ENCODE results near the gene RELL2. TPM values are rescaled to one million over a fixed set of nuclear protein-coding genes. Genes with fewer than 3 reads are reported as not detected.

Gene RELL2
- total RNA-seq, 1 donor from 2014 or later = 19.3 TPM

DNA sequence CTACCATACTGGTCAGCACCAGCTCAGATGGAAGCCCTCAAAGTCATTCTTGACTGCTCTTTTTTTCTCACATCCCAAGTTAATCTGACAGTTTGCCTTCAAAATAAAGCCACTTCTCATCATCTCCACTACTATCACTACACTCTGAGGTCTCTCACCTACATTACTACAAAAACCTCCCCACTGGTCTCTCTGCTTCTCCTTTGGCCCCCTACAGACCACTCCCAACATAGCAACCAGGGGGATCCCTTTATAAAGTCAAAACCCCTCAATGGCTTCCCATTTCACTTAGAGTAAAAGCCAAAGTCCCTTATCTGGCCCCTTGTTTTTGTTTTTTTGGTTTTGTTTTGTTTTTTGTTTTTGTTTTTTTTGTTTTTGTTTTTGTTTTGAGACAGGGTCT, 40.6 kb downstream of the RELL2 start:
- peaks cover 1% of the 10 kb centered on the region for H3K36me3 Mint-ChIP-seq (ENCODE audit: low read depth)
- H3K4me3 Mint-ChIP-seq = no peak overlapping the region
- peaks cover 1% of the 10 kb centered on the region for H3K27me3 Mint-ChIP-seq (ENCODE audit: insufficient read depth)
- no peak for DNase-seq (ENCODE audit: low spot score)
- no peaks in the 10 kb centered on the region for H3K9me3 Mint-ChIP-seq
- intact Hi-C loops (cut with micrococcal nuclease) = no loop called here
- peaks cover 12% of the 10 kb centered on the region for H3K4me1 Mint-ChIP-seq (ENCODE audit: low read depth)
- no peak overlapping the region for H3K27ac Mint-ChIP-seq

DNA sequence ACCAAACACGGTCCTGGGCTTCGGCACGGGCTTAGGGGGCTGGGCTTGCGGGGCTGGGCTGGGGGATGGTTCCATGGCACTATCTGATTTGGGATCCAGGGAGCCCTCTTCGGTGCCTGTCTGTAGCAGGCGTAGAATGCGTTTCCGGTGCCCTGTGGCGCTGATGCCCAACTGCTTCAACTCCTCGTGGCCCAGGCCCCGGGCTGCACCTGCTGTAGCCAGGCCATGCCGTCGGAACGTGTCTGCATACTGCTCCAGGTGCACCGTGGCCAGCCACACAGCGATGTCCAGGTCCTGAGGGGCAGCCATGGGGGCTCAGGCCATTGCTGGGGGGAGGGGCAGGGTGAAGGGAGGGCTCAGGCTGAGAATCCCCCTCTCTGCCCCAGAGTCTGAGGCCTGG, 43.4 kb downstream of the RELL2 start:
- H3K9me3 Mint-ChIP-seq = no peaks in the 10 kb centered on the region
- DNase-seq (ENCODE audit: low spot score) = no peak
- intact Hi-C loops (cut with micrococcal nuclease) = no loop called here
- peaks cover 23% of the 10 kb centered on the region for H3K4me1 Mint-ChIP-seq (ENCODE audit: low read depth)
- H3K4me3 Mint-ChIP-seq = no peak overlapping the region
- H3K36me3 Mint-ChIP-seq (ENCODE audit: low read depth) = peaks cover 1% of the 10 kb centered on the region
- peaks cover 1% of the 10 kb centered on the region for H3K27me3 Mint-ChIP-seq (ENCODE audit: insufficient read depth)
- H3K27ac Mint-ChIP-seq = no peak overlapping the region

DNA sequence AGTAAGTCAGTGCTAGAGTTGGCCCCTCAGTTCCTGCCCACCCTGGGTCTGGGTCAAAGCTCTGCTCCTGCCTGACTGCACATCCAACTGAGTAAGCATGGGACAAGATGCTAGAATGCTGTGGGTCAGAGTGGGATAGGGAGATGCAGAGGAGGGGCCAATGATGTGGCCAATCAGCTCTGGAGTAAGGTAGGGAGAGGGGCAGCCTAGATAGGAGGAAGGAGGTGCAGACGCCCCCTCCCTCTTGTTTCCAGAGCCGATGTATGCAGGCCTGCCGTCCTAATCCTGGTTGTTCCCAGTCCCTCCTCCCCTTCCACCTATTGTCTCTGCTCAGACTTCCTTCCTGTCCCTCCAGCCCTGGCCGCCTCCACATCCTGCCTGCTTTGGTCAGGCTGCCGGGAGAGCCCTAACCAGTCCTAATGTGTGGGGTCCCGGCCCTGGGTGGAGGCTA, 44.0 kb downstream of the RELL2 start:
- Mint-ChIP-seq H3K9me3 (no peaks in the 10 kb centered on the region), H3K27me3 (ENCODE audit: insufficient read depth) (peaks cover 1% of the 10 kb centered on the region), H3K4me1 (ENCODE audit: low read depth) (peaks cover 23% of the 10 kb centered on the region), H3K36me3 (ENCODE audit: low read depth) (peaks cover 1% of the 10 kb centered on the region), H3K27ac (no peak overlapping the region), H3K4me3 (peak overlapping the region; percentile 41)
- intact Hi-C loops (cut with micrococcal nuclease) = loop anchor here (1.0 kb wide), 1 partner anchor 15 kb away; no protein-coding TSS in a partner anchor
- DNase-seq (ENCODE audit: low spot score) = no peak

DNA sequence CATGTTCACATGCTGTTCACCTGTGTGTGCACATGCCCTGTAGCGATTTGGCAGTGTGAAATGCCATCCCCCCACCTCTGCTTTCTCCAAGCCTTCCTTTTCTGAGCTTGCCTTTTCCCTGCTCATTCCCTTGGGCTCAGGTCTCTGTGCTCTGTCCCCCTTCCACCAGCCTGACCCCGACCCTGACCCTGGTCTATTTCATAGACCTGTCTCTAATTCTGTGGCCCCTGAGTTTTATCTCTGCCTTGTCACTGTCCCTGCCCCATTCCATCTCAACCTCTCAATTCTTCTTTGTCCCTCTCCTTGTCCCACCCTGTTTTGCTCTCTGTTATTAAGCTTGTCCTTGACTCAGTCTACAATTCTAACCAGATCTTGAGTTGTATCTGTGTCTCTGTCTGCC, 44.5 kb downstream of the RELL2 start:
- Mint-ChIP-seq H3K4me3 (peak overlapping the region; percentile 72), H3K36me3 (ENCODE audit: low read depth) (peaks cover 1% of the 10 kb centered on the region), H3K9me3 (no peaks in the 10 kb centered on the region), H3K27me3 (ENCODE audit: insufficient read depth) (peaks cover 1% of the 10 kb centered on the region), H3K4me1 (ENCODE audit: low read depth) (peaks cover 23% of the 10 kb centered on the region), H3K27ac (peak overlapping the region; percentile 21)
- DNase-seq (ENCODE audit: low spot score) = no peak
- intact Hi-C loops (cut with micrococcal nuclease) = loop anchor here (1.0 kb wide), 1 partner anchor 16 kb away; no protein-coding TSS in a partner anchor

DNA sequence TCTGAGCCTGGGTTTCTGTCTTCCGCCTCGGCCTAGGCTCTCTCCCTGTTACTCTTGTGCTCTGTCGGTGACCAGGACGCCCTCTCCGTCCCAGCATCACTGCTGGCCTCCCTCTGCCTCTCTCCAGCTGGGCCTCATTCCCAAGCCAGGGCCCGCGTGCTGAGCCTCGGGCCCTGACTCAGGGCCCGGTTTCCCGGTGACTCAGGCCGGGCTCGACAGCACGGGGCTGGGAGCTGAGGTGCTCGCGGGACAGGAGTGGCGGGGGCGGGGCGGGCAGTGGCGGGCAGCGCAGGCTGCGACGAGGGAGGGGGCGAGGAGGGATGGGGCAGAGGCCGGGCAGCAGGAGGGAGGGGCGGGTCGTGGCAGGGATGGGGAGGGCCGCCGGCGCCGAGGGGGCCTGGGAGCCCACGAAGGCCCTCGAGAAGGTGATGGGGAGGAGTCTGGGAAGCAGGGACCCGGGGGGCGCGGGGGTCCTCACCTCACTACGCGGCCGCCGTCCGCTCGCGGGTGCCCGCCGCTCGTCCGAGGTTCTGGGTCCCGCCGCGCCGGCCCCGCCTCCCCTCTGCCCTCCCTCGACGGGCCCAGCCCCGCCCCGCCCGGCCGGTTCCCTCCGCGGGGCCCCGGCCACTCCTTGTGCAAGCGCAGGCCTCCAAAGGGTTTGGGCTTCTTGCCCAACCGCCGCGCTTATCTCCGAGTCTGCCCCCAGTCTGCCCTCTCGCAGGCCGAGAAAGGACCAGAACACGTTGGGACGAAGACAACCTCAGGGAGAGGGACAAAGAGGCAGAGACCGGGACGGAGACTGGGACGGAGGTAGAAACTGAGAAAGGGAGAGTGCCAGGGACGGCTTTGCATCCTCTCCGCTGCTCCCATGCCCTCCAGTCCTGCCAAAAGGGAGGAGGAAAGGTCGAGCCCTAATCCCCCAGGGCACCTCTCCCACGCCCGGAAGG, 45.2 kb downstream of the RELL2 start, which contains the start of gene ARAP3:
ARAP3 (minus strand) TSS at position 536 of the 947 bp plus-strand sequence. CDS start 1,744 bp downstream, outside the sequence.
- H3K9me3 Mint-ChIP-seq = no peaks in the 10 kb centered on the region
- intact Hi-C loops (cut with micrococcal nuclease) = loop anchor here (1.0 kb wide), 1 partner anchor 17 kb away; no protein-coding TSS in a partner anchor
- peaks cover 23% of the 10 kb centered on the region for H3K4me1 Mint-ChIP-seq (ENCODE audit: low read depth)
- DNase-seq (ENCODE audit: low spot score) = peak; percentile 22
- H3K27ac Mint-ChIP-seq = peak within 1 kb of the TSS; percentile 71
- peaks cover 1% of the 10 kb centered on the region for H3K27me3 Mint-ChIP-seq (ENCODE audit: insufficient read depth)
- H3K4me3 Mint-ChIP-seq = peak within 1 kb of the TSS; percentile 72
- peaks cover 1% of the 10 kb centered on the region for H3K36me3 Mint-ChIP-seq (ENCODE audit: low read depth)

DNA sequence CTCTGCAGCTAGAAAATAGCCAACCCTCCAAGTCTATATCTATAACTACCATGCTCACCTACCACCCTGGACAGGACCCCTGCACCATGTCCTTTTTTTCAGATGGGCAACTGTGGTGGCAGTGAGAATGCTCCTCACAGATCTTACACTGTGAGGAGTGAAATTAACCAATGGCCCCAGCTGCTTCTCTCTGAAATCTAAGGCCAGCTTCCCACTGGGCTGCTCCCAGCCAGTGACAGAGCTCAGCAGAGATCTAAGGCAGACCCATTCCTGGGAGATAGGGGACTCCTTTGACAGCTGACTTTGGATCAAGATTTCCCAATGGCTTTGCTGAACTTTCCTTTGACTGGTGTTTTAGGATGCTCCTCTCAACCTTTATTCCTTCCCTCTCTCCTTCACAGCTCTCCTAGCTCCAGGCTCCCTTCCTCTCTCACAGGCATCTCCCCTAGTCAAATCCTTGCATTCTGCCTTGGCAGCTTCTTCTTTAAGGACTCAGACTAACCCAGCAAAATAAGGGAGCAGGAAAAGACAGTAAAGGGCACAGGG, 46.9 kb downstream of the RELL2 start:
- H3K27me3 Mint-ChIP-seq (ENCODE audit: insufficient read depth) = peaks cover 6% of the 10 kb centered on the region
- no peaks in the 10 kb centered on the region for H3K9me3 Mint-ChIP-seq
- peaks cover 1% of the 10 kb centered on the region for H3K36me3 Mint-ChIP-seq (ENCODE audit: low read depth)
- DNase-seq (ENCODE audit: low spot score) = no peak
- intact Hi-C loops (cut with micrococcal nuclease) = loop anchor here (1.0 kb wide), 1 partner anchor 9 kb away; no protein-coding TSS in a partner anchor
- H3K4me1 Mint-ChIP-seq (ENCODE audit: low read depth) = peaks cover 23% of the 10 kb centered on the region
- no peak overlapping the region for H3K4me3 Mint-ChIP-seq
- H3K27ac Mint-ChIP-seq = no peak overlapping the region

DNA sequence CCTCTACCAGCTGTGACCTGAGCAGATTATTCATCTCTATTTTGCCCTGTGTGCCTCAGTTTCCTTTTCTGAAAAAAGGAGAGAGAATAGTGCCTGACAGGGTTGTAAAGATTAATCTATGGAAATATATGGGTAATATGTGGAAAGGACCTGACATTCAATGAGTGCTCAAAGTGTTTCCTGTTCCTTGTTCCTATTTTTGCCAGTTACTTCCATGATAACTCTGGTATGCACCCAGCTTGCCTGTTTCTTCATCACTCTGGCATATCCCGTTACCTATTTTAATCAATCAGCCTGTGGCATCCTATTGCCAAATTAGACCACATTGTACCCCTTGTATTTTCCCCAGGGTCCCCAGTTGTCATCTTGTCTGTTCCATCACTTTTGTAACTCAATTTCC, 48.8 kb downstream of the RELL2 start:
- no peaks in the 10 kb centered on the region for H3K36me3 Mint-ChIP-seq (ENCODE audit: low read depth)
- no peak for DNase-seq (ENCODE audit: low spot score)
- H3K27ac Mint-ChIP-seq = no peak overlapping the region
- peaks cover 12% of the 10 kb centered on the region for H3K27me3 Mint-ChIP-seq (ENCODE audit: insufficient read depth)
- H3K4me1 Mint-ChIP-seq (ENCODE audit: low read depth) = peaks cover 27% of the 10 kb centered on the region
- intact Hi-C loops (cut with micrococcal nuclease) = no loop called here
- H3K4me3 Mint-ChIP-seq = no peak overlapping the region
- no peaks in the 10 kb centered on the region for H3K9me3 Mint-ChIP-seq

DNA sequence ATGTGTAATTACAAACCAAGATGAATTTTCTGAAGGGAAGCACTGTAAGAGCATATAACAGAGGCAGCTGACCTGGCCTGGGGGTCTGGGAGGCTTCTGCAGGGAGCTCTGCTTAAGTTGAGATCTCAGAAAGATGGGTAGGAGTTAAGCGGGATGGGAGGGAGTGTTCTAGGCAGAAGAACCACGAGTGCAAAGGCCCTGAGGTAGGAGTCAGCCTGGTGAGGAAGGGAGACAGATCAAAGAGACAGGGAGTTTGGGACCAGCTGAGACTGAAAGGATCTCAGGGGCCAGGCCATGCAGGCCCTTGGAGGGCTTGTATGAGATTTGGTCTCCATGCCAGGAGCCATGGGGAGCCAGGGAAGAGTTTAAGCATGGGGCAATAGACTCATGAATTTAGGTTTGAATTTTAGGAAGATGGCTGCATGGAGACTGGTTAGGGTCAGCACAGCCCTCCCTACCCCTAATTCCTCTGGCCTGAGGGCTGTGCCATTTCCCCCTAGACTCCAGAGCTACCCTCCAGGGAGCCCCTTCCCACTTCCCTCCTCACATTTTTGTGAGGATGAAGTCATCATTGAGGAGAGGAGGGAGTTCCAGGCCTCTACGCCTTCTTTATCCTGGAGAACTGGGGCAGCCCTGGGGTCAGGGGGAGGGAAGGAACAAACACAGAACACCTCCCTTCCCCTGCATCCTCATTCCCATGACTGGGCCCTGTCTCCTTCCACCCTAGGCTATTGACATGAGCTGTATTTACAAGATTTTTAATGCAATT, 50.0 kb downstream of the RELL2 start:
- Mint-ChIP-seq H3K4me3 (no peak overlapping the region), H3K27ac (no peak overlapping the region), H3K27me3 (ENCODE audit: insufficient read depth) (peaks cover 12% of the 10 kb centered on the region), H3K36me3 (ENCODE audit: low read depth) (no peaks in the 10 kb centered on the region), H3K9me3 (no peaks in the 10 kb centered on the region), H3K4me1 (ENCODE audit: low read depth) (peaks cover 21% of the 10 kb centered on the region)
- no peak for DNase-seq (ENCODE audit: low spot score)
- intact Hi-C loops (cut with micrococcal nuclease) = no loop called here

Other genes with a start within 250 kb of the RELL2 start
- 0.18 and 0.27 TPM in 2 replicates for gene PCDHGB4, start 249.3 kb upstream of the RELL2 start, total RNA-seq
- gene PCDHGA8, start 244.4 kb upstream of the RELL2 start, total RNA-seq = 0.03 TPM in 1 of 2 replicates, not detected in the other
- 0.56 and 0.83 TPM in 2 replicates for gene PCDHGB5, start 239.1 kb upstream of the RELL2 start, total RNA-seq
- 0.21 and 0.39 TPM in 2 replicates for gene PCDHGA9, start 234.2 kb upstream of the RELL2 start, total RNA-seq
- gene PCDHGB6, start 229.0 kb upstream of the RELL2 start, total RNA-seq = 0.12 and 0.18 TPM in 2 replicates
- 0.10 and 0.13 TPM in 2 replicates for gene PCDHGA10, start 224.0 kb upstream of the RELL2 start, total RNA-seq
- gene PCDHGB7, start 219.3 kb upstream of the RELL2 start, total RNA-seq = 0.13 TPM in 1 of 2 replicates, not detected in the other
- 0.16 and 0.24 TPM in 2 replicates for gene PCDHGA11, start 215.9 kb upstream of the RELL2 start, total RNA-seq
- gene PCDHGA12, start 206.5 kb upstream of the RELL2 start, total RNA-seq = 0.18 TPM in 1 of 2 replicates, not detected in the other
- gene PCDHGC3, start 161.0 kb upstream of the RELL2 start, total RNA-seq = 0.31 and 0.32 TPM in 2 replicates
- gene PCDHGC4, start 152.0 kb upstream of the RELL2 start, total RNA-seq = not detected in 2 replicates
- gene PCDHGC5, start 147.9 kb upstream of the RELL2 start, total RNA-seq = not detected in 2 replicates
- gene DIAPH1, start 18.0 kb upstream of the RELL2 start, total RNA-seq = 221 and 234 TPM in 2 replicates
- gene HDAC3, start 148 bp upstream of the RELL2 start, total RNA-seq = 83.1 and 87.2 TPM in 2 replicates
- gene FCHSD1, start 14.4 kb downstream of the RELL2 start, total RNA-seq = 37.0 and 37.1 TPM in 2 replicates
- 7.1 and 7.2 TPM in 2 replicates for gene ARAP3, start 45.2 kb downstream of the RELL2 start, total RNA-seq
- gene PCDH1, start 241.4 kb downstream of the RELL2 start, total RNA-seq = not detected in 2 replicates